Activated CD4-positive, alpha-beta memory T cell treated with anti-CD3 and anti-CD28 coated beads for 36 hours (primary cell): ENCODE results near the gene TACC2. TPM values are rescaled to one million over a fixed set of nuclear protein-coding genes. Genes with fewer than 3 reads are reported as not detected.

Source experiments
- CTCF ChIA-PET: fragments of 350-600 bp; sonication (Branson Sonifier 250); formaldehyde crosslinking; loops from one replicate; lab custom pipeline; 2021; ENCODE audit warnings: antibody characterized with exemption, inconsistent platforms; lab: Charles Lee
- POLR2A ChIA-PET: fragments of 350-600 bp; sonication (Branson Sonifier 250); formaldehyde crosslinking; loops from one replicate; lab custom pipeline; 2021; ENCODE audit warnings: antibody characterized with exemption; lab: Charles Lee
- DNase-seq: peaks from one replicate; pipeline ENCODE4 v3.0.0-alpha.2; 2020
- H3K27ac Mint-ChIP-seq: one replicate; pipeline ENCODE4 v1.8.0; 2021; ENCODE audit warnings: mixed read lengths
- H3K27me3 Mint-ChIP-seq: one replicate; pipeline ENCODE4 v1.8.0; 2021; ENCODE audit warnings: mixed read lengths
- H3K36me3 Mint-ChIP-seq: one replicate; pipeline ENCODE4 v1.8.0; 2021; ENCODE audit warnings: mixed read lengths
- H3K4me1 Mint-ChIP-seq: one replicate; pipeline ENCODE4 v1.8.0; 2021; ENCODE audit warnings: low read depth, mixed read lengths
- H3K4me3 Mint-ChIP-seq: one replicate; pipeline ENCODE4 v1.8.0; 2021; ENCODE audit warnings: mild to moderate bottlenecking, mixed read lengths
- H3K9me3 Mint-ChIP-seq: one replicate; pipeline ENCODE4 v1.8.0; 2021; ENCODE audit warnings: mixed read lengths
- intact Hi-C: fragments of 100-400 bp; cut with micrococcal nuclease; formaldehyde crosslinking; loops from one replicate; pipeline ENCODE4 v1.15.1; 2023
- total RNA-seq, 2 experiments: library from RNA; stranded (reverse); gene quantifications; one replicate each; pipeline ENCODE4 v1.2.3, GENCODE V29; 2021

Gene TACC2
- total RNA-seq, 2 experiments from 2014 or later = not detected

DNA sequence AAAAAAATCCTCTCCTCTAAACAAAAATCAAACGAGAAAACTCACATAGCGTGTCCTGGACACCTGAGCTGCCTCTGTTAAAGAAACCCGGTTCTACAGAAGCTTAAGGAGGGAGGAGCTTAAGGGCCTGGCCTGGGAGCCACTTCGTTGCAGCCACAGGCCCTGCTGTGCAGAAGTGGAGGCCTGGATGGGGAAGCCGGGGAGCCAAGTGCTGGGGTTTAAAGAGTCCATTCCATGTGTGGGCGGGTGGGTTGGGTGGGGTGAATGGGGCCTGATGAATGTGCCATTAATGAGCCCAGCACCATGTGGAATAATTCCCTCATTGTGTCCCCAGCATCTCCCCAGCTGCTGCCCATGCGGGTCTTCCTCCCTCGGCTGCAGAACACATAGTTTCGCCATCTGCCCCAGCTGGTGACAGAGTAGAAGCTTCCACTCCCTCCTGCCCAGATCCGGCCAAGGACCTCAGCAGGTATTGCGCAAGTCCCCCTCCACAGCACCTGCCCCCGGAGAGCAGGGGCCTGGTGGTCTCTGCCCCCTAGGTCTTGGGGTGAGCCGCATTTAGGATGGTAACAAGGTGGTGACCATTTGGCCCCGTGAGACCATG, 154.4 kb downstream of the TACC2 start:
- ChIA-PET POLR2A (no interaction called here), CTCF (interaction anchor here (0.7 to 2.2 kb wide), 3 partner anchors 10 to 124 kb away, joined by 3 to 7 read pairs (median 4); no protein-coding TSS in a partner anchor)
- intact Hi-C loops = loop anchor here (10.0 kb wide), 1 partner anchor 291 kb away; no protein-coding TSS in a partner anchor

DNA sequence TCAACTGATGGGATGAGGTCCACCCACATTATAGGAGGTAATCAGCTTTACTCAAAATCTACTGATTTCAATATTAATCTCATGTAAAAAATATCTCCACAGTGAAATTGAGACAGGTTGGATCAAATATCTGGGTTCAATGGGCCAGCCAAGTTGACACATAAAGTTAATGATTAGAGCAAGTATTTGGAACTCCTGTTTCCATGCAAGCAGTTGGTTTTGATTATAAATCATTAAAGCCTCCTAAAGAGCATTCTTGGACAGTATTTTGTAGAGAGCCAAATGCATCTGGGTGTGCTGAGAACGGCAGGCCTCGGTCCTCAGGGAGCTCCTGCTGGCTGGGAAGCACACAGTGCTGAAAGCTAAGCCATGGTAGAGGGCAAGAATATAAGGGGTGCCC, 155.2 kb downstream of the TACC2 start:
- peaks cover 4% of the 10 kb centered on the region for H3K27me3 Mint-ChIP-seq
- H3K27ac Mint-ChIP-seq = no peak overlapping the region
- intact Hi-C loops = loop anchor here (10.0 kb wide), 1 partner anchor 291 kb away; no protein-coding TSS in a partner anchor
- H3K4me1 Mint-ChIP-seq = no peaks in the 10 kb centered on the region
- H3K9me3 Mint-ChIP-seq = peaks cover 5% of the 10 kb centered on the region
- POLR2A ChIA-PET = no interaction called here
- no peaks in the 10 kb centered on the region for H3K36me3 Mint-ChIP-seq
- DNase-seq = no peak
- no peak overlapping the region for H3K4me3 Mint-ChIP-seq
- CTCF ChIA-PET = interaction anchor here (2.2 kb wide), 1 partner anchor 14 kb away, joined by 7 read pairs; no protein-coding TSS in a partner anchor

More for the DNA sequence above, 154.4 kb downstream of the TACC2 start:
- no peaks in the 10 kb centered on the region for H3K36me3 Mint-ChIP-seq
- H3K27ac Mint-ChIP-seq = no peak overlapping the region
- DNase-seq = no peak
- no peaks in the 10 kb centered on the region for H3K4me1 Mint-ChIP-seq
- no peak overlapping the region for H3K4me3 Mint-ChIP-seq
- peaks cover 5% of the 10 kb centered on the region for H3K9me3 Mint-ChIP-seq
- H3K27me3 Mint-ChIP-seq = peaks cover 2% of the 10 kb centered on the region

DNA sequence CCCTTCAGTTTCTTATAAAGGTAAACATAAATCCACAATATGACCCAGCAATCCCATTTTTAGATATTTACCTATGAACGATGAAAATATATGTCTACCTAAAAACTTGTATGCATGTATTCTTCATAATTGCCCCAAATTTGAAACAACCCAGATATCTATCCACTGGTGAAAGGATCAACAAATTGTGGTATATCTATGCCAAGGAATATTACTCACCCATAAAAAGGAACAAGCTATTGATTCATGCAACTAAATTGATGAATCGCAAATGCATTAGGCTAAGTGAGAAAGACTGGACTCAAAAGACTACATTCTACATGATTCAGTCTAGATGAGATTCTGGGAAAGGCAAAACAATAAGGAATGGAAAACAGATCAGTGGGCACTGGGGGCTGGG, 156.2 kb downstream of the TACC2 start:
- no peaks in the 10 kb centered on the region for H3K4me1 Mint-ChIP-seq
- H3K27ac Mint-ChIP-seq = no peak overlapping the region
- H3K27me3 Mint-ChIP-seq = peaks cover 4% of the 10 kb centered on the region
- peaks cover 5% of the 10 kb centered on the region for H3K9me3 Mint-ChIP-seq
- no peaks in the 10 kb centered on the region for H3K36me3 Mint-ChIP-seq
- H3K4me3 Mint-ChIP-seq = no peak overlapping the region
- ChIA-PET POLR2A (no interaction called here), CTCF (no interaction called here)
- intact Hi-C loops = loop anchor here (10.0 kb wide), 1 partner anchor 290 kb away; no protein-coding TSS in a partner anchor
- no peak for DNase-seq

DNA sequence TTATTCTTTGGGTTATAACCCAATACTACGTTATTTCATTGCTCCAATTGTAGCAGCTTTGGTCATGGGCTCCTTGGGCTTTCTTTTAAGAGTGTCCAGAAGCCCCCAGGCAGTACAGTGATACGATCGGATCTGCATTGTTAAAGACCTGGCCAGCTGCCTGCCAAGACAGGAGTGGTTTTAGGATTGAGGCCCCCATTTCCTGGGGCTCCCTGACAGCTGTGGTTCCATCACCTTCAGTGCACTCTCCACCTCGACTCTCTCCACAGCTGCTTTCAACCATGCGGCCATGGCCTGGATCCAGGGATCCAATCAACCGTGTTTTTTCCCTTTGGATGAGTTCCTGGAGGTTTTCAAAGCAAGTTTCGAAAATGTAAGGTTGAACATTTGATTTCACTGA, 158.7 kb downstream of the TACC2 start:
- intact Hi-C loops = loop anchor here (10.0 kb wide), 1 partner anchor 287 kb away; no protein-coding TSS in a partner anchor
- Mint-ChIP-seq H3K4me1 (no peaks in the 10 kb centered on the region), H3K27me3 (peaks cover 4% of the 10 kb centered on the region), H3K4me3 (no peak overlapping the region), H3K36me3 (no peaks in the 10 kb centered on the region), H3K9me3 (peaks cover 5% of the 10 kb centered on the region), H3K27ac (no peak overlapping the region)
- CTCF ChIA-PET = no interaction called here
- POLR2A ChIA-PET = no interaction called here
- no peak for DNase-seq

DNA sequence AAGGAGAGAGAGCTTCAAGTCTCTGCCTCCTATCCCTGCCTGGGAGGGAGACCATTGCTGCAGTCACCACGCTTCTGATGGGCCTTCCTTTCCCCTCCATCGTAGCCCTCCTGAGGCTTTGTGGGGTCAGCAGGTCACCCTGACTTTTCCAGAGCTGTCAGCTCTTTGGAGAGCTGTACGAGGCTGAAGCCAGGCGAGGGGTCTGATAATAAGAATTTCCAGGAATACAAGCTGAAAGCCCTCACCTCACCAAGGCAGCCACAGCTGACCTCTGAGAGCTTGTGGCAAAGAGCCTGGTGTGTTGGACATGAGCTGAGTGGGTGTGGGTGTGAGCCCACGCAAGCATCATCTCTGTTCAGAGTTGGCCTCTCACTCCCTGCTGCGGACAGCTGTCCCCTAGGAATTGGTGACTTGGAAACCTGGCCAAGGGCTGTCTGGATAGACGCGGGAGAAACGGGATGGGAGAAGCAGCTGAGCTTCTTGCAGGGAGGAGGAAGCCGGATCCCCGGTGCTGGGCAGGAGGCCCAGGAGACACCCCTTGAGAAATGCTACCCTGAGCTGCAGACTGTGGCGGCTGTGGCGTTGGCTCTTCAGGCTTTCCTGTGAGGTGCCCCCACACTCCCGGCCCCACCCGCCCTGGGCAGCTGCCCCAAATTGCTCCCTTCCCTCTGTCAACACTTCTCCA, 160.1 kb downstream of the TACC2 start:
- intact Hi-C loops = loop anchor here (10.0 kb wide), 1 partner anchor 286 kb away; no protein-coding TSS in a partner anchor
- Mint-ChIP-seq H3K27me3 (peaks cover 4% of the 10 kb centered on the region), H3K4me1 (no peaks in the 10 kb centered on the region), H3K4me3 (no peak overlapping the region), H3K36me3 (no peaks in the 10 kb centered on the region), H3K27ac (no peak overlapping the region), H3K9me3 (peaks cover 5% of the 10 kb centered on the region)
- no peak for DNase-seq
- CTCF ChIA-PET = no interaction called here
- POLR2A ChIA-PET = interaction anchor here (0.6 kb wide), 1 partner anchor 290 kb away, joined by 3 read pairs; no protein-coding TSS in a partner anchor

DNA sequence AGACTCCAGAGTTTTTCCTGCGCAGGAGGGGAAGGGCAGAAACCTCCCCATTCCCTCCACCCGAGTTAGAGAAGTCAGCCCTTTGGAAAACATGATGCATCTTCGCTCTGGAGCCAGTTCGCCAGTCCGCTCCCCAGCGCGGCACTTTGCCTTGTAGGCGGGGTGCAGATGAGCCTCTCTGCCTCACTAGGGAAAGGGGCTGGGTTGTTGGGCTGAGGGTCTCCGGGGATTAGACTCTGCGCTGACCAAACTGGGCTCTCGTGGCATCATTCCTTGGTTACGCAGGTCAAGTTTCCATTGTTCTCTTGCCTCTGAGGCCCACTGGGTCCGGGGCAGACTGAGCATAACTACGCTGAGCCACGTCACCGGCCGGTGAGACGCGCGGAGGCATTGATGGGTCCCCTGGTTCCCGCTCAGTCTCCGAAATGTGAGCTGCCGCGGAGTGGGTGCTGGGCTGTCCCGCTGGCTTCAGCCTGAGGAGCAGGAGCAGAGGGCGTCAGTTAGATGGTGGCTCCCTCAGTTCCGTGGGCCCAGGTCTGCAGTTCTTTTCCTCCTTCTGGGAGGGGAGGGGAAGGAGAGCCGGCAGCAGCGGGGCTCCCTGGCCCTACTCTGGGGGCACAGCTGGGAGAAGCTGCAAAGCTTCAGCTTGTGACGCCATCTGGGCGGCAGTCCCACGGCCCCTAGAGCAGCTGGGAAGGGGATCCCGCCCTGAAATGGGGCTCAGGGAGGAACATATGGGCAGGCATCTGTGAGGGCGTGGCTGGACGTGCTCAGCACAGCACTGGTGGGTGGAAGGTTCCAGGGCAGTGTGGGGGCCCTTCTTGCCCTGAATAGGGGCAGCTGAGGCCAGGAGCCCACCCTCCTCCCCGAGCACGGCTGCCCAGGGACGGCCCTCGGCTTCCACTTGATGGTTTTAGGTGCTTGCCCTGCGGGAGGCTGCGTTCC, 160.9 kb downstream of the TACC2 start:
- H3K4me3 Mint-ChIP-seq = no peak overlapping the region
- ChIA-PET CTCF (no interaction called here), POLR2A (no interaction called here)
- H3K4me1 Mint-ChIP-seq = no peaks in the 10 kb centered on the region
- peaks cover 4% of the 10 kb centered on the region for H3K27me3 Mint-ChIP-seq
- no peak for DNase-seq
- no peak overlapping the region for H3K27ac Mint-ChIP-seq
- intact Hi-C loops = loop anchor here (10.0 kb wide), 1 partner anchor 285 kb away; no protein-coding TSS in a partner anchor
- H3K9me3 Mint-ChIP-seq = peaks cover 5% of the 10 kb centered on the region
- H3K36me3 Mint-ChIP-seq = no peaks in the 10 kb centered on the region

DNA sequence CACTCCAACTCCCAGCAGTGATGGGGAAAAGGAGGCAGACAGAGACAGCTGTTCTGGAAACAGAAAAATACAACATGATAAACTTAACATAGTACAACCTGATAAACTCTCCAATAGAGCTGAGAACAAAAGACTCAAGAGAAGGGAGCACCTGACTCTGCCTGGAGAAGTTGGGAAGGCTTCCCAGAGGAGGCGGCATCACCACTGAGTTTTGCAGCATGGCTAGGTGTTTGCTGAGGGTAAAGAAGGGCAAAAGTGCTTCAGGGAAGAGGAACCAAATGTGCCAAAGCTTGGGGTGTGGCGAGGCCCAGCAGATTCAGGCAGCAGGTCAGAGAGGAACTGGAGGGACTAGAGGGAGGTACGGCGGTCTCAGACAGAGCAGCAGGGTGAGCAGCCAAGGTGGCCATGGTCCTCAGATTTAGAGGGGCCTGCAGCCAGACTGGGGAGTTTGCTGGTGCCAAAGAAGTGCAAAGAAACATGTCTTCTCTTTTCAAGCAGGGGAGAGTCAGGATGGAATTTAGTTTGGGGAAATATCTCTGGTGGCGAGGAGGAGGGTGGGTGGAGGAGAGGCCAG, 162.2 kb downstream of the TACC2 start:
- peaks cover 6% of the 10 kb centered on the region for H3K27me3 Mint-ChIP-seq
- no peak overlapping the region for H3K27ac Mint-ChIP-seq
- intact Hi-C loops = no loop called here
- no peaks in the 10 kb centered on the region for H3K4me1 Mint-ChIP-seq
- H3K9me3 Mint-ChIP-seq = no peaks in the 10 kb centered on the region
- POLR2A ChIA-PET = no interaction called here
- no peaks in the 10 kb centered on the region for H3K36me3 Mint-ChIP-seq
- CTCF ChIA-PET = interaction anchor here (1.0 kb wide), 1 partner anchor 9 kb away, joined by 7 read pairs; no protein-coding TSS in a partner anchor
- H3K4me3 Mint-ChIP-seq = no peak overlapping the region
- DNase-seq = no peak

DNA sequence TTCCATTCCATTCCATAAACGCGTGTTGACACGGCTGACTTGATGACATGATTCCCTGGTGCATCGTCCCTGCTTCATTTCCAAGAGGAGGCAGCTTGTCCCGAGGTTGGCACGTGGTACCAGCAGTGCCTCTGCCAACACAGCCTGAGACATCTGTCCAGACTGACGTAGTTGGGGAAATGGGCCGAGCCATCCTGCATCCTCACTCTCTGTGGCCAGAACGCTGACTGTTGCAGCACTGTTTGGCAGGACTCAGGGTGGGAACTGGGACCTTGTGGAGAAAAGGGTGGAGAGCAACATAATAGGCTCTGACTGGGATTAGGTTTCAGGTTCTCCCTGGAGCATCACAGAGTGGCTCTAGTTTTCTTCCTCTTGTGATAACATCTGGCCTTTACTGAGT, 163.6 kb downstream of the TACC2 start:
- no peaks in the 10 kb centered on the region for H3K4me1 Mint-ChIP-seq
- H3K9me3 Mint-ChIP-seq = no peaks in the 10 kb centered on the region
- DNase-seq = no peak
- H3K27me3 Mint-ChIP-seq = peaks cover 9% of the 10 kb centered on the region
- ChIA-PET CTCF (no interaction called here), POLR2A (no interaction called here)
- no peak overlapping the region for H3K4me3 Mint-ChIP-seq
- intact Hi-C loops = no loop called here
- no peak overlapping the region for H3K27ac Mint-ChIP-seq
- no peaks in the 10 kb centered on the region for H3K36me3 Mint-ChIP-seq

DNA sequence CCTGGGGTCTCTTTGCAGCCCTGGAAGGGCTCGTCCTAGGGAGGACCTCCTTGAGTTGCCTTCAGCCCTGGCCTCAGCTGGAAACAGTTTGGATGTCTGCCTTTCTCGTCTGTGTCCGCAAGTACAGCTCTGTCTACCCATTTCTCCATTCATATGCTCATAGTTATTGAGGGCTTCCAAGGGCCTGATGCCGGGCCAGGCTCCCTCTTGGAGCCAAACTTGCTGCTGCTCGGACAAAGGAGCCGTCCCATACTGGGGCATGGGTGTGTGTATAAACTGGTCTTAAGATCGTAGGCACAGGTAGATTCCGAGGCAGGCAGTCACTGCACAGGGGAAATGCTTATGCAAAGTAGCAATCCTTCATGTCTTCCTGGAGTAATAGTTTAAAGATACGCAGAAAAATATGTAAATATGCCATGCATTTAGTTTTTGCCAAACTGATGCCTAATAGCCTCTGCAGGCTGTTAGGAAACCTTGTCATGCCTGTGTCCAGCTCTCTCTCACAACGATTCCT, 165.1 kb downstream of the TACC2 start:
- ChIA-PET CTCF (no interaction called here), POLR2A (no interaction called here)
- intact Hi-C loops = no loop called here
- no peak overlapping the region for H3K27ac Mint-ChIP-seq
- peaks cover 11% of the 10 kb centered on the region for H3K27me3 Mint-ChIP-seq
- no peaks in the 10 kb centered on the region for H3K36me3 Mint-ChIP-seq
- H3K4me3 Mint-ChIP-seq = no peak overlapping the region
- H3K4me1 Mint-ChIP-seq = no peaks in the 10 kb centered on the region
- H3K9me3 Mint-ChIP-seq = no peaks in the 10 kb centered on the region
- DNase-seq = no peak

DNA sequence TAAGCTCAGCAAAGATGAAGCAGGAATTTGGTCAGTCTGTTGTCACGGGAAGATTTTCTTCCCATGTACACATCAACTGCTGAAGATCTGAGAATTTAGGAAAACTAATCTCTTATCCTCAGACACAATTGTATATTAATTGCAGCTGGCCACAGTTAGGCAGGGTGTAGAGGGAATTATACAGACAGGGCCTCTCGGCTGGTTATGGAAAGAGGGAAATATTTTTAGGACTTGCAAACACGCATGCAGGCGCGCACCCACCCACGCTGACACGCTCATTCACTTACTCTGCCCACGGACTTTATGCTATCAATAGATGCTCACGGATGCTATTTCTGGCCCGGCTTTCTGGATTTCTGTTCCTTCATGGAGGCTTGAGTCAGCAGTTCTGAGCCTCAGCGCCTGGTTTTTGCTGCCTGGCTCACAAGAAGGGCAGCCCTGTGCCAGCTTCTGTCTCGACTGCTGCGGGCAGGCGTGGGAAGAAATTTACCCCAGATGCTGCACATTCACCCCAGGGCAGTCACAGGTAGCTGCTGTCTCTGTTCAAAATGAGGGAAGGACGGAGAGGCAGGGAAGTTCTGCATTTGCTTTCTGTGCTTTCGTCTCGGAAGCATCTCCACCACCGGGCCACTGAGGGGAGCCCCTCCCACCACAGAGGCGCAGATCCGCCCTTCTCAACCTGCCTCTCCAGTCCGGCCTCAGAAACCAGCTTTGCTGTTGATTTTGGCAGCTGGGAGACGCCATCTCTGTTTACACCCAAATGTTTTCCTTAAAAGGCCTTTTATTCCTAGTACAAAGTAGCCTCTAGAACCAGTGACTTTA, 165.8 kb downstream of the TACC2 start:
- ChIA-PET CTCF (no interaction called here), POLR2A (no interaction called here)
- H3K4me3 Mint-ChIP-seq = no peak overlapping the region
- H3K4me1 Mint-ChIP-seq = no peaks in the 10 kb centered on the region
- no peaks in the 10 kb centered on the region for H3K36me3 Mint-ChIP-seq
- no peaks in the 10 kb centered on the region for H3K9me3 Mint-ChIP-seq
- no peak for DNase-seq
- intact Hi-C loops = no loop called here
- no peak overlapping the region for H3K27ac Mint-ChIP-seq
- peaks cover 11% of the 10 kb centered on the region for H3K27me3 Mint-ChIP-seq

DNA sequence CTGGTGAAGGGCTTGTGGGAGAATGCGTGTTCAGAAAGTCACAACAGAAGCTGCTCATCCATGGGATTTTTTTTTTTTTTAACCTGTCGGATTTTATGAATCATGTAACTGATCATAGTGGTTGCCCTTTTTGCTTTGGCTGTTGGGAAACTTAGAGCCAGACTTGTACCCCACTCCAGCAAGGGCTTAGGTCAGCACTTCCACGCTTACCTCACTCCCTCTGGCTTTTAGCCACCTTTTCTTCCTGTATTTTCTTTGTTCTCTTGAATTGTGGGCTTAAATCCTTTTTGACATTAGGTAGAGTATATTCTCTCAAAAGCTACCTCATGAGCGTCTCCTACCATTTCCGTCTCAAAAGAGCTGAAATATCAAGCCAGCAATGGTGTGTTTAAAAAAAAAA, 168.5 kb downstream of the TACC2 start:
- intact Hi-C loops = no loop called here
- Mint-ChIP-seq H3K4me1 (no peaks in the 10 kb centered on the region), H3K36me3 (no peaks in the 10 kb centered on the region), H3K4me3 (no peak overlapping the region), H3K27me3 (peaks cover 28% of the 10 kb centered on the region), H3K9me3 (no peaks in the 10 kb centered on the region), H3K27ac (no peak overlapping the region)
- CTCF ChIA-PET = no interaction called here
- no peak for DNase-seq
- POLR2A ChIA-PET = no interaction called here
